Stimulated activated CD8-positive, alpha-beta memory T cell treated with anti-CD3 and anti-CD28 coated beads, Interleukin-4, amount 100 ng/mL, for 4 hours (primary cell): ENCODE measurements around the gene TLE3.

Experiments
- DNase-seq, 2 donors: peaks; one replicate each; pipeline ENCODE4 v3.0.0-alpha.2; 2020; ENCODE audit warnings: low read depth in 2 of 2, low spot score in 1 of 2

TLE3 gene

GRCh38 chr15:70008697-70009290 is 88.9 kb downstream of the TLE3 start:
- DNase-seq = no peak

GRCh38 chr15:70006259-70007147 is 91.2 kb downstream of the TLE3 start:
- DNase-seq = no peak

DNA sequence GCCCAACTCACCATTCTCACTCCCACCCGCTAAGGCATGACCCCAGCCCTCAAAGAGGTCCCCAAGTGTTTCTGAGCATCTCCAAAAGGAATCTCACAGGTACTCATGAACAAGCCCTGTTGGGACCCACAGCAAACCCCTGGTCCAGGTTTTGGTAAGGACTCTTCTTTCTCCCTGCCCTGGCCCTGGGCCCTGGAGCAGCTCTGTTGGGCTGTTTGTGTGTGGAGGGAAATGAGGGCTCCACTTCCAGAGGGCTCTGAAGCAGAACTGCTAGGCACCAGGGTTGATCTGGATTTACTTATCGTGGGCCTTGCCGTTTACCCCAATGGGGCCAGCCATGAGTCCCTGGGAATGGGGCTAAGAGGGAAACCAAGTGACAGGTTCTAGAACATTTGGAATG is 92.9 kb downstream of the TLE3 start:
- no peak for DNase-seq

- no peak for DNase-seq
These were observed 94.8 kb downstream of the TLE3 start for GRCh38 chr15:70002897-70003296.

DNA sequence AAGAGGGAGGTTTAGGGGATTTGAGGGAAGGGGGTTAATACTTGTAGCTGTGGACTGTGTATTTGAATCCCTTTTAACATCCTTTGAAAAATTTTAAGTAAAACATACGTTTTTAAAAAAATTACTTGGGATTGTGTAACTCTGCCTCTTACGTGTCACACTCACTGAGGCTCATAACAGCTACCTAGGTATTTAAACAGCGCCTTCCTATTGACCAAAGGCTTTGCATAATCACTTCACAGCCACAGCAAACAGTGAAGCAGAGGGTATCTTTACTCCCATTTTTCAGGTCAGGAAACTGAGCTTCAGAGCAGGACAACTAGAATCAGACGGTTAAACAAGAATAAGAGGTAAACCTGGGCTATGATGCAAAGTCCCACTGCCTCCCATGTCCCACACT is 95.9 kb downstream of the TLE3 start:
- DNase-seq = no peak

GRCh38 chr15:69999392-70000085 is 98.2 kb downstream of the TLE3 start:
- no peak for DNase-seq

DNA sequence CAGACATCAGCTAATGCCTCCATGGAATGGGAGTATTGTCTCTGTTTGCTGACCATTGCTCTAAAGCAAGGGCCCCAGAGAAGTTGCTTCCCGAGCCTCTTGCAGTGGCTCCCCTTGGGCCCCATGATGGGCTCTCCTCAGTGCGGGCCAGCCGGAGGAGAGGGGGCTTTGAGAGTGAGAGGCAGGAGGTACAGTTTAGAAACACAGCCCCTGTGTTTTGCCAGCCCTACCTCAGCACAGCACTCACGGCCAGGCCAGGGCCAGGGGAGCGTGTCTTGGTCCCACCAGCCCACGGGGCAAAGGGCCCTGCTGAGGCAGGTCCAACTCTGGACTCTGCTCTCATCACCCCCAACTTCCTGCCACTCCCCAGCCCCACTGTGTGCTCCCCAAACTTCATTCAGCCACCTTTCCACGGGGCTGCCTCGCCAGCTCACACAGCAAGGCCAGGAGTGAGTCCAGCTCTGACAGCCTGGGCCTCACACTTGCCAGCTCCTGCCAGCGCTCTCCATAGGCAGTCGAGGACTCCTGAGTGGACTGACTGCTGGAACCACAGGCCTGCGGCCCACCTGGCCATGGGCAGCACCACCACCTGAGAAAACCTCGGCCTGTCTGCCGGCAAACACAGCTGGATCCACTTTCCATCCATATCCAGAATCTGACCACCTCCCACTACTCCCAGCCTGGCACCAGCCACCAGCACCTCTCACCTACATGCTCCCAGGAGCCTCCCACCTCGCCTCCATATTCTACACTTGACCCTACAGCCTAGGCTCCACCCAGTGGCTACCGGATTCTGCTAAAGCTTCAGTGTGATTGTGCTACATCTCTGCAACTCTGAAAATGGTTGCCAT is 99.0 kb downstream of the TLE3 start:
- no peak for DNase-seq

- DNase-seq = no peak
These were observed 99.9 kb downstream of the TLE3 start for GRCh38 chr15:69997813-69998212.
